ENCODE results near the gene HSPD1. TPM values are rescaled to one million over a fixed set of nuclear protein-coding genes. Genes with fewer than 3 reads are reported as not detected.
"Not testable (repeated sequence)": the region's sequence is repeated elsewhere in the genome, so short reads cannot be mapped to it uniquely, and the experiment has no call there.

HSPD1 gene
- total RNA-seq, 2 experiments from 2014 or later, result 154 to 157 TPM

DNA sequence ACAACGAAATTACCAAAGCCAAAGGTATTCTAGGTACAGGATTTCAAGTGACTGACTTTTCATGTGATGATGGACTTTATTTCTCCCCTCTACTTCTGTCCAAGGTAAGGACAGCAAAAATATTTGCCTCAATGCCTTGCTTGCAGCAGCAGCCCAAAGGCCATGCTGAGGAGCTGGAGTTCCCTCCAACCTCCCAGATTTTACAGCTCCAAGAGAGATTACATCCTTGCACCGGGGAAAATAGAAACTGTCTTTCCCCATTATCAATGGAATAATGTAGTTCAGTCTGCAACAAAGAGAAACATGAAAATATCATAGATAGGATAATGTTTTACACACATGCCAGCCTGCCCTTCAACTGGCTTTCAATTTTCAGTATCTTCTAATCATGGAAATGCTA, 13.5 kb downstream of the HSPD1 start:
- no peaks in the 10 kb centered on the region for H3K27me3 Mint-ChIP-seq
- H3K4me1 Mint-ChIP-seq (ENCODE audit: low read depth), result no peaks in the 10 kb centered on the region
- Histone ChIP-seq H3K27ac (ENCODE audit: low read depth in 1 of 2, low read length in 2 of 2) (no peak overlapping the region), H3K36me3 (ENCODE audit: insufficient read depth, low read length) (peaks cover 51% of the 10 kb centered on the region), H3K9me3 (ENCODE audit: control insufficient read depth in 1 of 2, insufficient read depth in 1 of 2, low read length in 2 of 2) (peaks cover 17 to 21% of the 10 kb centered on the region in 2 experiments), H3K4me1 (ENCODE audit: insufficient read depth, low read length) (no peaks in the 10 kb centered on the region), H3K4me3 (ENCODE audit: low read length) (no peak overlapping the region), H3K27me3 (ENCODE audit: control insufficient read depth in 1 of 2, insufficient read depth in 2 of 2, low read length in 2 of 2) (no peaks in the 10 kb centered on the region)
- TF ChIP-seq, protein P1, sequence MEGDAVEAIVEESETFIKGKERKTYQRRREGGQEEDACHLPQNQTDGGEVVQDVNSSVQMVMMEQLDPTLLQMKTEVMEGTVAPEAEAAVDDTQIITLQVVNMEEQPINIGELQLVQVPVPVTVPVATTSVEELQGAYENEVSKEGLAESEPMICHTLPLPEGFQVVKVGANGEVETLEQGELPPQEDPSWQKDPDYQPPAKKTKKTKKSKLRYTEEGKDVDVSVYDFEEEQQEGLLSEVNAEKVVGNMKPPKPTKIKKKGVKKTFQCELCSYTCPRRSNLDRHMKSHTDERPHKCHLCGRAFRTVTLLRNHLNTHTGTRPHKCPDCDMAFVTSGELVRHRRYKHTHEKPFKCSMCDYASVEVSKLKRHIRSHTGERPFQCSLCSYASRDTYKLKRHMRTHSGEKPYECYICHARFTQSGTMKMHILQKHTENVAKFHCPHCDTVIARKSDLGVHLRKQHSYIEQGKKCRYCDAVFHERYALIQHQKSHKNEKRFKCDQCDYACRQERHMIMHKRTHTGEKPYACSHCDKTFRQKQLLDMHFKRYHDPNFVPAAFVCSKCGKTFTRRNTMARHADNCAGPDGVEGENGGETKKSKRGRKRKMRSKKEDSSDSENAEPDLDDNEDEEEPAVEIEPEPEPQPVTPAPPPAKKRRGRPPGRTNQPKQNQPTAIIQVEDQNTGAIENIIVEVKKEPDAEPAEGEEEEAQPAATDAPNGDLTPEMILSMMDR (IDR thresholded peaks at IDR 0.05), result no peak
- intact Hi-C loops (cut with DNase I, micrococcal nuclease), result no loop called here
- ChIA-PET POLR2A (no interaction called here), CTCF (no interaction called here)
- H3K27ac Mint-ChIP-seq, result no peak overlapping the region
- H3K4me3 Mint-ChIP-seq, result no peak overlapping the region
- no peak for DNase-seq
- H3K9me3 Mint-ChIP-seq, result peaks cover 6% of the 10 kb centered on the region
- peaks cover 94% of the 10 kb centered on the region for H3K36me3 Mint-ChIP-seq (ENCODE audit: low read depth)
- no peak for ATAC-seq (ENCODE audit: poor library complexity)

DNA sequence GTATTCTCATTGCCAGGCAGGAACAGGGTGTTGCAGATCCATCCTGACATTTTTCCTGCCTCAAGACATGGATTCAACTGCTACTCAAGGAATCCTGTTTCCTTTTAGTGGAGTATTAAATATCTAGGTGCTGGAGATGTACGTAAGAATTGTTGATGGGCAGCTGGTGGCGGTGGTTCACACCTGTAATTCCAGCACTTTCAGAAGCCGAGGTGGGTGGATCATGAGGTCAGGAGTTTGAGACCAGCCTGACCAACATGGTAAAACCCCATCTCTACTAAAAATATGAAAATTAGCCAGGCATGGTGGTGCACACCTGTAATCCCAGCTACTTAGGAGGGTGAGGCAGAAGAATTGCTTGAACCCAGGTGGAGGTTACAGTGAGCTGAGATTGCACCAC, 15.4 kb downstream of the HSPD1 start:
- H3K27me3 Mint-ChIP-seq; H3K4me1 ChIP-seq (ENCODE audit: insufficient read depth, low read length); H3K4me3 Mint-ChIP-seq; H3K27me3 ChIP-seq (ENCODE audit: control insufficient read depth in 1 of 2, insufficient read depth in 2 of 2, low read length in 2 of 2); DNase-seq; ATAC-seq (ENCODE audit: poor library complexity); H3K4me3 ChIP-seq (ENCODE audit: low read length); H3K9me3 Mint-ChIP-seq; H3K27ac ChIP-seq (ENCODE audit: low read depth in 1 of 2, low read length in 2 of 2); intact Hi-C loops (cut with DNase I, micrococcal nuclease); H3K27ac Mint-ChIP-seq; H3K4me1 Mint-ChIP-seq (ENCODE audit: low read depth): not testable (repeated sequence)
- Histone ChIP-seq H3K36me3 (ENCODE audit: insufficient read depth, low read length) (peaks cover 41% of the 10 kb centered on the region), H3K9me3 (ENCODE audit: control insufficient read depth in 1 of 2, insufficient read depth in 1 of 2, low read length in 2 of 2) (peaks cover 17 to 21% of the 10 kb centered on the region in 2 experiments)
- CTCF ChIA-PET, result interaction anchor here (1.0 kb wide), 1 partner anchor 296 kb away, joined by 4 read pairs; no protein-coding TSS in a partner anchor
- H3K36me3 Mint-ChIP-seq (ENCODE audit: low read depth), result peaks cover 92% of the 10 kb centered on the region
- POLR2A ChIA-PET, result interaction anchor here (1.9 kb wide), 1 partner anchor 16 kb away, joined by 5 read pairs; the partner anchor contains the start of genes HSPD1 and HSPE1

DNA sequence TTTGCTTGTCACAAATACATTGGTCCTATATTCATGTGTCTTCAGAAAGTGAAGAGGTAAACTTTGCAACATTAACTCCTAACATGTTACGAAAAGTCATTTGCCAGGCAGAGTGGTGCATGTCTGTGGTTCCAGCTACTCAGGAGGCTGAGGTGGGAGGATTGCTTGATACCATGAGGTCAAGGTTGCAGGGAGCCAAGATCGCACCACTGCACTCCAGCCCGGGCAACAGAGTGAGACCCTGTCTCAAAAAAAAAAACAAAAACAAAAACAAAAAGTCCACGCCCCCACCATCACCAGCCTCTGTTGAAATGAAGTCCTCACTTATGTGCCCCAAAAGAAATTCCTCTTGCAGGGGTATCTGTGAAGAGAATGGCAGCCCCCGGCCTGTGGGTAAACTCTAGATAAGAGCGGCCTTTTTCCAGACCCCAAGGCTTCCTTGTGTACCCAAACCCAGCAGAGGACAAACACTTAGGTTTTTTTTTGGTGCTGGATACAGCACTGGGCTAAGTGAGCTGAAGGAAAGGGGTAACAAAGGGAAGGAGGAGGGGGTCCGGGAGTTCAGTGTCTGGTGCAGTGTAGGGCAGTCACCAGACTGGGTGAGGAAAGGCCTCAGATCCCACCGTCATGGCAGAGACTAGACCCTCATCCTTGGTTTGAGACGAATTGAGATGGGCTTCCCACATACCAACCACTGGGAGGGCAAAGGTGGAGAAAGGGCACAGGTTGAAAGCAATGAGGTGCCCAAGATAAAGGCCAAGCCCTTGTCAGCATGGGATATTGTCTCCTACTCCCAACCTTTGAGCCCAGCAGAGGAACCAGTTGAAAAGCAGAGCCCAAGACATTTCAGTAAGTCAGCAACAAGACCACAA, 19.2 kb downstream of the HSPD1 start:
- ChIA-PET CTCF (interaction anchor here (1.4 kb wide), 1 partner anchor 15 kb away, joined by 3 read pairs; no protein-coding TSS in a partner anchor), POLR2A (no interaction called here)
- intact Hi-C loops (cut with DNase I, micrococcal nuclease), result no loop called here
- DNase-seq (no peak), ATAC-seq (ENCODE audit: poor library complexity) (no peak)
- TF ChIP-seq, protein P1 (IDR thresholded peaks at IDR 0.05), result no peak
- Mint-ChIP-seq H3K27ac (no peak overlapping the region), H3K36me3 (ENCODE audit: low read depth) (peaks cover 82% of the 10 kb centered on the region), H3K27me3 (no peaks in the 10 kb centered on the region), H3K4me1 (ENCODE audit: low read depth) (no peaks in the 10 kb centered on the region), H3K9me3 (peaks cover 3% of the 10 kb centered on the region), H3K4me3 (no peak overlapping the region)
- H3K36me3 ChIP-seq (ENCODE audit: insufficient read depth, low read length), result peaks cover 43% of the 10 kb centered on the region
- H3K4me3 ChIP-seq (ENCODE audit: low read length), result no peak overlapping the region
- H3K9me3 ChIP-seq (ENCODE audit: control insufficient read depth in 1 of 2, insufficient read depth in 1 of 2, low read length in 2 of 2), result peaks cover 17 to 21% of the 10 kb centered on the region in 2 experiments
- no peak overlapping the region for H3K27ac ChIP-seq (ENCODE audit: low read depth in 1 of 2, low read length in 2 of 2)
- H3K27me3 ChIP-seq (ENCODE audit: control insufficient read depth in 1 of 2, insufficient read depth in 2 of 2, low read length in 2 of 2), result no peaks in the 10 kb centered on the region
- H3K4me1 ChIP-seq (ENCODE audit: insufficient read depth, low read length), result no peaks in the 10 kb centered on the region

Data from CD4-positive, alpha-beta T cell (primary cell).